Measurements from ENCODE around the gene HMGN5.

The HMGN5 gene

DNA sequence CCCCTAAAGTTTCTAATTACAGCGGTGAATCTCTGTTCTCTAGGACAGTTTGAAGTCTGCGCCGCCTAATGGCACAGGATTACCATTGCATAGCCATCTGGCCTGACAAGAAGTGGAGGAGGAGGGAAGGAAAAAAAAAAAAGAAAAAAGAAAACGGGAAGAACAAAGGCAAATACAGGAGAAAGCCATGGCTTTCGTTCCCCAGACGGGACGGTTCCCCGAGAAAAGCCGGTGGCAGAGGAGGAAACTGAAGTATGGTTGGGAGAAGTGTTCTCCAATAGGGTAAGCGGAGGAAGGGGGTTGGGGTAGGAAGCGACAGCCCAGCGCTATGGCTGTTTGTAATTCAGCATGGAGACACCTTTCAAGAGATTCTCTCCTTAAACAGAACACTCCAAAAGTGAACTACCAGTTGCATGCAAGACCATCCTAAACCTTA lies 80.8 kb downstream of the HMGN5 start:
- in situ Hi-C loops (cut with MboI; ENCODE audit: low sequenced_read_pairs): no loop called here

DNA sequence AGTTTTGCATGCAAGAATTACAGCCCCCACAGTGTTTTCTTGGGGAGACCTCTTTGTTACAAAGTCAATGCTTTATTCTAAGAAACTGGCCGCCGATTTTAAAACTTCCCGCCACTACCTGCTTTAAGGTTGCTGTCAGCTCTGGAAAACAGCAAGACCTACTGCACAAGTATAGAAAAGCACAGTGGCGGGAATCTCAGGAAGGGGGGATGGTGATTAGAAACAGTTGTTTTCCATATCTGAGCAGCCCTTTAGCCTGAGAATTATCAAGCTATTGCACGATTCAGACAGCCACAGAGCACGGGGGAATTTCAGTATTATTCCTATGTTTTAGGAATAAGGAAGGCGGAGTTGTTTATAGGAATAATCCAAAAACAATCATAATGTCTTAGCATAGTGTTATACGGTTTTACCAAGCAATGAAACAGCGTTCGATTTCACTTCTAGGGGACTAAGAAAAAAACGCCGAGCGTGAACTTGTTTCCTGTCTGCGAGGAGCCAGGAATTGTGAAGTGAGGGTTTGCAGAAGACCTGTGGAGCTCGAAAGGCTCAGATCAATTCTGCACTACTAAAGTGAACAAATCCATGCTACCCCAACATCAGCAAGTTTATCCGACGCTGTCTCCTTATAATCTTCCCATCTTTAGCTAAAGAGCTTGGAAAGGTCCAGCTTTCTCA lies 81.3 kb downstream of the HMGN5 start:
- in situ Hi-C loops (cut with MboI; ENCODE audit: low sequenced_read_pairs): no loop called here

DNA sequence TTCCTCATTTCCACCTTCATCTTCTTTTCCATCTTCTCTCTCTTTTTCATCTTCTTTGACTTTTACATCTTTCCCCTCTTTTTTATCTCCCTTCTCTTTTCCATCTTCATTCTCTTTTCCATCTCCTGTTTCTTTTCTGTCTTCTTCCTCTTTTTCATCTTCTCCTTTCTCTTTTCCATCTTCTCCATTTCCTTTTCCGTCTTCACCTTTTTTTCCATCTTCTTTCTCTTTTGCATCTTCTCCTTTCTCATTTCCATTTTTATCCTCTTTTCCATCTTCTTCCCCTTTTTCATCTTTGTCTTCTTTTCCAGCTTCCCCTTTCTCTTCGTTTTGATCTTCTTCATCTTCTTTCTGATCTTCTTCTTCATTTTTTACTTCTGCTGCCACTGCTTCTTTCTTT lies 87.0 kb downstream of the HMGN5 start:
- in situ Hi-C loops (cut with MboI; ENCODE audit: low sequenced_read_pairs): no loop called here

DNA sequence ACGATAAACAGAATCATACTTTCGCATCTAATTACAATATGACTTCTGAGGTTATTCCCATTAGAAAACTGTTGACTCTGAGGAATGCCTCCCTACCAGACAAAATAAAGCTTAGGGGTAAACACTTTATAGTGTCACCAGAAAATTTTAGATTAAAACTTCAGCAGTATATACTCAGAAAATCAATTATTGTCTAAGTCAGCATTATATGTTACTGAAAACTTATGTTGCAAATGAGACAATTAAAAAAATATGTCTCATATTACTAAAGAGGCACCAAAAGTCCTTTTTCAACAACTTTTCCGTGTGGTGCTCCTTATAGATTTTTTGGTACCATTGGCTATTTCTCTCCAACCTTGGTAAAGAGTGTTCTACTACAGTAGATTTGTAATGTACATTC lies 91.4 kb downstream of the HMGN5 start:
- in situ Hi-C loops (cut with MboI; ENCODE audit: low sequenced_read_pairs): no loop called here

DNA sequence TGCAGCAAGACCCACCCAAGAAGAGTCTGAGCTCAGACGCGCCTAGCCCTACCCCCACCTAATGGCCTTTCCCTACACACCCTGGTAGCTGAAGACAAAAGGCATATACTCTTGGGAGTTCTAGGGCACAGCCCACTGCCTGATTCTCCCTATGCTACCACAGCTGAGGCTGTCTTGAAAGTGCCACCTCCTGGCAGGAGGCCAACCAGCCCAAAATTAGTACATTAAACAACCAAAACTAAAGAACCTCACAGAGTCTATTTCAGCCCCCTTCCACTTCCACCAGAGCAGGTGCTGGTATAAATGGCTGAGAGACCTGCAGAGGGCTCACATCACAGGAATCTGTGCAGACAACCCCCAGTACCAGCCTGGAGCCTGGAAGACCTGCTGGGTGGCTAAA lies 119.1 kb downstream of the HMGN5 start:
- in situ Hi-C loops (cut with MboI; ENCODE audit: low sequenced_read_pairs): no loop called here
